ENCODE results near the gene FAM210B.
"Not testable (repeated sequence)": the region's sequence is repeated elsewhere in the genome, so short reads cannot be mapped to it uniquely, and the experiment has no call there.

FAM210B gene, protein sequence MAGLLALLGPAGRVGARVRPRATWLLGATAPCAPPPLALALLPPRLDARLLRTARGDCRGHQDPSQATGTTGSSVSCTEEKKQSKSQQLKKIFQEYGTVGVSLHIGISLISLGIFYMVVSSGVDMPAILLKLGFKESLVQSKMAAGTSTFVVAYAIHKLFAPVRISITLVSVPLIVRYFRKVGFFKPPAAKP

GRCh38 chr20:56358600-56359211 lies at the start of gene FAM210B:
Gene FAM210B, plus strand, starts transcription at chr20:56358974. Its CDS starts 32 bp downstream, at chr20:56359006.
- DNase-seq (ENCODE audit: low read depth in 3 of 3, low spot score in 1 of 3) = peak; percentile 60 to 68 (median 60)

- no peak for DNase-seq (ENCODE audit: low read depth in 3 of 3, low spot score in 1 of 3)
Observed at GRCh38 chr20:56316051-56316450, 42.7 kb upstream of the FAM210B start.

DNA sequence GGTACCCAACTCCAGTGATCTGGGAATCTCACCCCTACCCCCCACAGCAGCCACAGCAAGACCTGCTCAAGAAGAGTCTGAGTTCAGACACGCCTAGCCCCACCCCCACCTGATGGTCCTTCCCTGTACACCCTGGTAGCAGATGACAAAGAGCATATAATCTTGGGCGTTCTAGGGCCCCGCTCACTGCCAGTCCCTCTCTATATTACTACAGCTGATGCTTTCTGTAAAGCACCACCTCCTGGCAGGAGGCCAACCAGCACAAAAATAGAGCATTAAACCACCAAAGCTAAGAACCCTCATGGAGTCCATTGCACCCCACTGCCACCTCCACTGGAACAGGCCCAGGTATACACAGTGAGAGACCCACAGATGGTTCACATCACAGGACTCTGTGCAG lies 42.3 kb upstream of the FAM210B start:
- DNase-seq (ENCODE audit: low read depth in 3 of 3, low spot score in 1 of 3) = no peak

DNA sequence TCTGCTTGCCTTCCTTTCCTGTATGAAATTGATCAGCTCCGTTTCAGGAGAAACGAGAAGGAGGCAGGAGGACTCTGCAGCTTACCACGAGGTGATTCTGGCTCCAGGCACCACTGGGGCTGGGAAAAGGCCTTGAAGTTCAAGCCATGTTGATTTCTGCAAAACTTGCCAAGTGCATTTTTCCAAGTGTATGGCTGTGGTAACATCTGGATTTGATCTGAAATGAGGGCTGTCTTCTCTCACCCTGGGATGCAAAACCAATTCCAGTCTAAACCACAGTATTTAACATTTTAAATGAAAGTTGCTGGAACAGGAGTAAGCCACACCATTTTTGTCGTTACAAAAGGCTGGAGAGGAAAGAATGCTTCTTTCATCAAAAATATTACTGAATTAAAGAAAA lies 36.1 kb upstream of the FAM210B start:
- DNase-seq (ENCODE audit: low read depth in 3 of 3, low spot score in 1 of 3) = no peak

- DNase-seq (ENCODE audit: low read depth in 3 of 3, low spot score in 1 of 3) = no peak
Observed at GRCh38 chr20:56323206-56323605, 35.6 kb upstream of the FAM210B start.

- DNase-seq (ENCODE audit: low read depth in 3 of 3, low spot score in 1 of 3) = no peak
Observed at GRCh38 chr20:56323656-56324055, 35.1 kb upstream of the FAM210B start.

GRCh38 chr20:56324806-56325205 lies 34.0 kb upstream of the FAM210B start:
- no peak for DNase-seq (ENCODE audit: low read depth in 3 of 3, low spot score in 1 of 3)

DNA sequence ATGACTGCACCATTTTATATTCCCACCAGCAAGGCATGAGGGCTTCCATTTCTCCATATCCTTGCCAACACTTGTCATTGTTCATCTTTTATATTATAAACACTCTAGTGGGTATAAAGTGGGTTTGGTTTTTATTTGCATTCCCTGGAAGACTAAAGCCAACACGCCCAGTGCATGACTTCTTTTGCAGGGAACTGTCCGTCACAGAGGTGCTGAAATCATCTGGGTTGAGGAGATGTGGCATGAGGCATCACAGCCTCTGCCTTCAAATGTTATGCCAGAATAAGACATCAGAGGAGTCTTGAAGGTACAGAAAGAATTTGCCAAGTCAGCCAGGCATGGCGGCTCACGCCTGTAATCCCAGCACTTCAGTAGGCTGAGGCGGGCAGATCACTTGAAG lies 29.9 kb upstream of the FAM210B start:
- DNase-seq (ENCODE audit: low read depth in 3 of 3, low spot score in 1 of 3) = no peak

DNA sequence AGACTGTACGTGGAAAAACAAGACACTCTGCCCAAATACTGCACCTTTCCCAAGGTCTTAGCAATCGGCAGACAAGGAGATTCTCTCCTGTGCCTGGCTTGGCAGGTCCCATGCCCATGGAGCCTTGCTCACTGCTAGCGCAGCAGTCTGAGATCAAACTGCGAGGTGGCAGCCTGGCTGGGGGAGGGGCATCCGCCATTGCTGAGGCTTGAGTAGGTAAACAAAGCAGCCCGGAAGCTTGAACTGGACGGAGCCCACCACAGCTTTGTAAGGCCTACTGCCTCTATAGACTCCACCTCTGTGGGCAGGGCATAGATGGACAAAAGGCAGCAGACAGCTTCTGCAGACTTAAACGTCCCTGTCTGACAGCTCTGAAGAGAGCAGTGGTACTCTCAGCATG lies 22.1 kb upstream of the FAM210B start:
- DNase-seq (ENCODE audit: low read depth in 3 of 3, low spot score in 1 of 3) = not testable (repeated sequence)

DNA sequence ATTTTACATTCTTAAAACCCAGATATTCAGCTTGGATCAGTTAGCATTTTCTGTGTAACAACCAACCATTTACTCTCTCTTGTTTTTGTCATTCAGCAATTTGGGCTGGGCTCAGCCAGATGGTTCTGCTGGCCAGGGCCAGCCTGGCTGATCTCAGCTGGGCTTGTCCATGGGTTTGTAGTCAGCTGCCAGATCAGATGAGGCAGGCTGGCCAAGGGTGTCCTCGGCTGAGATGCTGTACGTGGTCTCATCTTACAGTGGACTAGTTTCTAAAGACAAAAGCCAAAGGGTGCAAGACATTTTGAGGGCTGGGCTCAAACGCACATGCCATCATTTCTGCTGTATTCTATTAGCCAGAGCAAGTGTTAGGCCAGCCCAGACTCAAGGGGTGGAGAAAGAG lies 16.0 kb upstream of the FAM210B start:
- DNase-seq (ENCODE audit: low read depth in 3 of 3, low spot score in 1 of 3) = no peak

DNA sequence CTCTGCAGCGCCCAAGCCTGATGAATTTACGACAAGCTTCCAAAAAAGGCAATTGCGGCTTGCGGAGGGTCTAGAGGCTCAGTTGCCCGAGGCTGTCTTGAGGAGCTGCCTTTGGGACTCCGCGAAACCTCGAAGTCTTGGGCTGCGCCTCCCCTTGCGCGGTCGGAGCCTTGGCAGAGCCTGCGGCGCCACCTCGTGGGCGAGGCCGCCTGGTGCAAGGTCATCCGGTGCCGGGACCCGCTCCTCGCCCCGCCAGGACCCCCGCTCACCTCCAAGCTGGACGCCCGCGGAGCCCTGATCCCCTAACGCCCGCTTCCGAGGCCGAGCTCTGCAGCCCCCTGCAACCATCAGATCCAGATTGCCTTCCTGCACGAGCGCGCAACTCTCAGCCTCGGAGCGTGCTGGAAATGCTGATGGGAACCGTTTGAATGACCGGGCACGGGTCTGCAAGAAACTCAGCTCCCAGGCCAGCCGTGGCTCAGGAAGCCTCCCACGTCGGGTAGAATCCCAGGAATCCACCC lies 14.9 kb upstream of the FAM210B start:
- DNase-seq (ENCODE audit: low read depth in 3 of 3, low spot score in 1 of 3) = peak in 1 of 3 donors; percentile 20

- DNase-seq (ENCODE audit: low read depth in 3 of 3, low spot score in 1 of 3) = no peak
Observed at GRCh38 chr20:56345911-56346310, 12.9 kb upstream of the FAM210B start.

DNA sequence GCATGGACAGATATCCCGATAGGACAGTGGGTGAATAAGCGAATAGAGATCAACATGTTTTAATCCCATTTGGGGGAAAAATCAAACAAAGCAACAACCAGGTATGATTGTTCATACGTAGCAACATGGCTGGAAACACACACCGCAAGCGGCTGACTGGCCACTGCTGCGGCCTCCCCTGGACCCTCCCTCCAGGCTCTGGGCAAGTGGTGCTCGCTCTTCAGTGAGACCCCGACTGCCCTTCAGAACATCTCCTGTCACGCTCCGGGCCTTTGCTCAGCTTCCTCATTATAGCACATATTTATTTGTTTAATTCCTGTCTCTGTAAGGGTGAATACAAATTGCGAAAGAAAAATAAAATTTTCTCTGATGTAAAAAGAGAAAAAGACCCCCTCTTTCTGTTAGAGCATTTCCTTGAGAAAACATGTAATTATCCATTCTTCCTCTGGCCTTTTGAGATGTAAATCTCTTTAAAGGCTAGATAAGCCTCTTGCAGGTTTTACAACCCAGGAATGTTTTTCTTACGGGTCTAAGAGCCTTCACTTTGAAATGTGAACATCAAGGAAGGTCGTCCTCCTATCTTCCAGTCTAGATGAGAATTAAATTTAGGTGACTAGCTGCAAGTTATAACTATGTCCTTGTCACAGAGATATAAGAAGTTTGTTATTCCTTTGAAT lies 11.0 kb upstream of the FAM210B start:
- DNase-seq (ENCODE audit: low read depth in 3 of 3, low spot score in 1 of 3) = no peak

DNA sequence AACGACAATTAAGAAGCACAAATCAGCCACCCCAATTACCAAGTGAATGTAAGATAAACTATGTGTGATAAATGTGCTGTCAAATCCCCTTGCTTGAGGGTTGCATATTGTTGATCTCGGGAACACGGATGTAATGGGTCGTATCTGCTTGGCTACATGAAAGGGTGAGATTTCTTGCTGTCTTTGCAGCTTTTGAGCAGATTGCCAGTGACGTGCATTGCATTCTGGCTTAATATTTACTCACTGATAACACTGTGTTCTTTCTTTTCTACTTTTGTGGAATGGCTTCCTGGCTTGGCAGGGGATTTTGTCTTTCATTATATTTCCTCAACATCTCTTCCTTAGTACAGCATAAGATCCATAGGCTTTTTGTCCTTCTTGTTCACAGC lies 10.5 kb upstream of the FAM210B start:
- no peak for DNase-seq (ENCODE audit: low read depth in 3 of 3, low spot score in 1 of 3)

- DNase-seq (ENCODE audit: low read depth in 3 of 3, low spot score in 1 of 3) = no peak
Observed at GRCh38 chr20:56348746-56349145, 10.0 kb upstream of the FAM210B start.

DNA sequence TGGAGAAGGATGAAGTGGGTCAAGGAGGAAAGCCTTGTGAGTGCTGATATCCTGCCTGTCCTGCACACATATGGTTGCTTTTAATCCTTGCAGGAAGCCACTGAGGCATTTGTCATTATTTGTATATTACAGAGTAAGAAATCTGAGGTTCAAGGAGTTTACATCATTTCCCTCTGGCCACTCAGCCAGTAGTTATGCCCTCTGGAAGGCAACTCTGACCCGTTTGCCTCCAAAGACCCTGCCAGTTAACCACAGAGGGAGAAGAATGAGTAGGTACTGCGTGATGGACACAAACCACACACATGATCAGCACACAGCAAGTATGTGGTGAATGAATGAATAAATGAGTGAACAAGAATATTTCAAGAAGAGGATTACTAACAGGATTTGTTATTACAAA lies 7.9 kb upstream of the FAM210B start:
- no peak for DNase-seq (ENCODE audit: low read depth in 3 of 3, low spot score in 1 of 3)

DNA sequence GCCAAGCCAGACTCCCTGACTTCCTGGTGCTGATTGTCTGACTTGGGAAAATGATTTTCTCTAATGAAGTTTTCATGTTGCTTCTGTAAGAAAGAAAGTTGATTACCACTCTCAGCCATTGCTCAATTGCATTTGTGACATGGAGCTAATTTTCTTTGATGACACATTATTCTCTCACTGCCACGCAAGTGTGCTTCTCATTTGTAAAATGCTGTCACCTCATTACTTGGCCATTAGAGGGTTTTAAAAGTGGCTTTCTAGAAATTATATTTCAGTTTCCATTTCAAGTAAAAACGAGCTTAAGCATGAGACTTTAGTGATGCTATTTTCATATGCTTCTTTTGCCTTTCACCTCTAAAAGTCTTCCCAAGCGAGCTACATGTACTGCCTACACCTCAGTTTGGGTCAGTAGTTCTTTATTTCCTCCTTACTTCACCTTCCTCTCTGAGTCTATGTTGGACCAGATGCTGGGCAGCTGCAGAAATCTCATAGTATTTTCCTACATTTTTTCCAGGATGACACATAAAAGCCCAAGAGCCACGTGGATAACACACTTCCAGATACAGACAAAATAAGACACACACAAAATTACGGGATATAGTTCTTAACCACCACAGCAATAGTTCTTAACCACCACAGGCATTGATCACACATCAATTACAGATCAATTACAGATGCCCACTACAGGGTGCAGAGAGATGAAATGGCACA lies 6.3 kb upstream of the FAM210B start:
- no peak for DNase-seq (ENCODE audit: low read depth in 3 of 3, low spot score in 1 of 3)

DNA sequence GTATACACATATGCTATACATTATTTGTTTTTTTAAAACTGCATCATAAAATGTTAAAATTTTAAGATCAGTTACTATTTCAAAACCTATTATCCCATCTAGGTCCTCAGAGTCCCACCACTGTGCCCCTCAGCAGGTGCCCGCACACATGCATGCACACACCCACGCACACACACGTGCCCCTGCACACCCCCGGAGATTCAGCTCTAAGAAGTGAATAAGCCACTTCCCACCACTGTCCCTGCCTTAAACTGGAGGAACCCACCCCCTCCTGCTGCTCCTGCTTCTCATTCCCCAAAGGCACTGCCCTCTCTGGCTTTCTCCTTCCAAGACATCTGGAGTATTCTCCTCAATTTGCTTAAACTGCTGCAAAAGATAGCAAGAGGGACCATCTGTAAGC lies 5.4 kb upstream of the FAM210B start:
- DNase-seq (ENCODE audit: low read depth in 3 of 3, low spot score in 1 of 3) = no peak

DNA sequence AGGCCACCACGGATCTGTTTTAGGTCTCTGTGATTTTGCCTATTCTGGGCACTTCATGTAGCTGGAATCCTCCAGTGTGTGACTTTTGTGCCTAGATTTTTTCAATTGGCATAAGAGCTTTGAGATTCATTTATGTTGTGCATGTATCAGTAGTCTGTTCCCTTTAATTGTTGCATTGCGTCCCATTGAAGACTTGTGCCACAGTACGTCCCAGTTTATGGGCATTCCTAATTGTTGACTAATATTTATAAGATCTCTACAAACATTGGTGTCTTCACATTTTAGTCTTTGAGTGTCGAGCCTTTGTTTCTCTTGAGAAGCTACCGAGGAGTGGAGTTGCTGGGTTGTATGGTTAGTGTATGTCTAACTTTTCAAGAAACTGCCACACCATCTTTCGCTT lies 704 bp upstream of the FAM210B start:
- DNase-seq (ENCODE audit: low read depth in 3 of 3, low spot score in 1 of 3) = no peak

GRCh38 chr20:56359212-56360132 lies 698 bp downstream of the FAM210B start:
- no peak for DNase-seq (ENCODE audit: low read depth in 3 of 3, low spot score in 1 of 3)

All from stimulated activated CD4-positive, alpha-beta T cell treated with anti-CD3 and anti-CD28 coated beads, TNF-alpha, amount 100 ng/mL, for 1 hour (primary cell).